ENCODE data around the gene FCGR3B. TPM values are rescaled to one million over a fixed set of nuclear protein-coding genes. Genes with fewer than 3 reads are reported as not detected.
"Not testable (repeated sequence)": the region's sequence is repeated elsewhere in the genome, so short reads cannot be mapped to it uniquely, and the experiment has no call there.

The FCGR3B gene
- total and polyA plus RNA-seq, 5 donors, result 0.29 to 4.6 (median 3.7) TPM

GRCh38 chr1:161662684-161663339 is 31.8 kb upstream of the FCGR3B start, which contains the start of gene FCGR2B:
Gene FCGR2B (plus strand): TSS chr1:161663143. CDS start chr1:161663242, 99 bp downstream.
- WGBS, result no CpG with 5 or more reads among the region's 4 CpGs

GRCh38 chr1:161661660-161662311 is 30.8 kb upstream of the FCGR3B start:
- WGBS, result 57% methylated on average over 3 of the region's 9 CpGs
- intact Hi-C loops (cut with DNase I); H3K9me3 ChIP-seq (ENCODE audit: control insufficient read depth, low read length); H3K27me3 ChIP-seq (ENCODE audit: control insufficient read depth, insufficient read depth); H3K27ac ChIP-seq (ENCODE audit: low read length); H3K4me1 ChIP-seq (ENCODE audit: control insufficient read depth, insufficient read depth, low read length); H3K4me3 ChIP-seq (ENCODE audit: low read length); DNase-seq: not testable (repeated sequence)
- peak in 1 of 2 donors; percentile 26 for ATAC-seq

More at GRCh38 chr1:161662684-161663339, 31.8 kb upstream of the FCGR3B start, which contains the start of gene FCGR2B:
- DNase-seq; H3K4me3 ChIP-seq (ENCODE audit: low read length); H3K9me3 ChIP-seq (ENCODE audit: control insufficient read depth, low read length); intact Hi-C loops (cut with DNase I); H3K27ac ChIP-seq (ENCODE audit: low read length); H3K4me1 ChIP-seq (ENCODE audit: control insufficient read depth, insufficient read depth, low read length); H3K27me3 ChIP-seq (ENCODE audit: control insufficient read depth, insufficient read depth): not testable (repeated sequence)
- ATAC-seq, result peak in 1 of 2 donors; percentile 31

GRCh38 chr1:161658524-161658923 is 27.5 kb upstream of the FCGR3B start:
- intact Hi-C loops (cut with DNase I); H3K27me3 ChIP-seq (ENCODE audit: control insufficient read depth, insufficient read depth); H3K9me3 ChIP-seq (ENCODE audit: control insufficient read depth, low read length); H3K4me3 ChIP-seq (ENCODE audit: low read length); H3K4me1 ChIP-seq (ENCODE audit: control insufficient read depth, insufficient read depth, low read length); DNase-seq; ATAC-seq; H3K27ac ChIP-seq (ENCODE audit: low read length): not testable (repeated sequence)

- 68% methylated on average over 6 of the region's 6 CpGs for WGBS
- H3K27ac ChIP-seq (ENCODE audit: low read length); H3K4me1 ChIP-seq (ENCODE audit: control insufficient read depth, insufficient read depth, low read length); DNase-seq; intact Hi-C loops (cut with DNase I); H3K9me3 ChIP-seq (ENCODE audit: control insufficient read depth, low read length); H3K4me3 ChIP-seq (ENCODE audit: low read length); H3K27me3 ChIP-seq (ENCODE audit: control insufficient read depth, insufficient read depth); ATAC-seq: not testable (repeated sequence)
These were observed 23.0 kb upstream of the FCGR3B start for GRCh38 chr1:161653971-161654370.

DNA sequence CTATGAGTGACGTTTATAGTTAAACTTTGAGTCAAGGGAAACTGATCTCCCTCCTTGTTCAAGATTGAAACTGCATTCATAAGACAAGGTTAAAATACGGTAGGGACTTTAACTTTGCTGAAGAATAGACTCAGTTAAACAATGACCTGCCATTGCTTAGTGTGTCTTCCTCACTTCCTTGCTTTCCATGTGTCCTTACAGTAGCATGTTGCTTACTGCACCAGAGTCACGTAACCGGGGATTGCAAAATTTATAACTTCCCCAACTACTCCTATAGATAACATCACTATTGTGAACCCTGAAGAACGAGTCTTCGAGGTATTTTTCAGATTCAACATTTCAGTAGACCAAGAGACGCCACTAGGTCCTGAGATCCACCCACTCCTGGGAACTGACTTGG is 22.6 kb upstream of the FCGR3B start:
- intact Hi-C loops (cut with DNase I), result not testable (repeated sequence)

GRCh38 chr1:161647507-161648360 is 16.8 kb upstream of the FCGR3B start:
- intact Hi-C loops (cut with DNase I), result loop anchor here in 3 of 4 donors (5.0 to 10.0 kb wide), 2 partner anchors 95 to 97 kb away; partner anchors contain the start of gene DUSP12 (in 2 of the 3)
- not testable (repeated sequence) for H3K27ac ChIP-seq (ENCODE audit: low read length); H3K4me1 ChIP-seq (ENCODE audit: control insufficient read depth, insufficient read depth, low read length); H3K4me3 ChIP-seq (ENCODE audit: low read length); H3K27me3 ChIP-seq (ENCODE audit: control insufficient read depth, insufficient read depth); H3K9me3 ChIP-seq (ENCODE audit: control insufficient read depth, low read length)
- WGBS, result 59% methylated on average over 12 of the region's 13 CpGs
- ATAC-seq, result peak; percentile 31 to 45
- peak in 1 of 3 donors; percentile 29 for DNase-seq

More for the DNA sequence above, 22.6 kb upstream of the FCGR3B start:
- not testable (repeated sequence) for H3K9me3 ChIP-seq (ENCODE audit: control insufficient read depth, low read length); ATAC-seq; H3K27me3 ChIP-seq (ENCODE audit: control insufficient read depth, insufficient read depth); H3K4me3 ChIP-seq (ENCODE audit: low read length); H3K27ac ChIP-seq (ENCODE audit: low read length); DNase-seq; H3K4me1 ChIP-seq (ENCODE audit: control insufficient read depth, insufficient read depth, low read length)
- 71% methylated on average over 2 of the region's 7 CpGs for WGBS

- DNase-seq; H3K9me3 ChIP-seq (ENCODE audit: control insufficient read depth, low read length); H3K27ac ChIP-seq (ENCODE audit: low read length); H3K4me1 ChIP-seq (ENCODE audit: control insufficient read depth, insufficient read depth, low read length); H3K4me3 ChIP-seq (ENCODE audit: low read length); H3K27me3 ChIP-seq (ENCODE audit: control insufficient read depth, insufficient read depth); ATAC-seq: not testable (repeated sequence)
- intact Hi-C loops (cut with DNase I), result loop anchor here in 3 of 4 donors (5.0 to 10.0 kb wide), 2 partner anchors 97 to 100 kb away; partner anchors contain the start of gene DUSP12 (in 2 of the 3)
- WGBS, result 55% methylated on average over 1 of the region's 1 CpG
These were observed 13.9 kb upstream of the FCGR3B start for GRCh38 chr1:161644855-161645254.

DNA sequence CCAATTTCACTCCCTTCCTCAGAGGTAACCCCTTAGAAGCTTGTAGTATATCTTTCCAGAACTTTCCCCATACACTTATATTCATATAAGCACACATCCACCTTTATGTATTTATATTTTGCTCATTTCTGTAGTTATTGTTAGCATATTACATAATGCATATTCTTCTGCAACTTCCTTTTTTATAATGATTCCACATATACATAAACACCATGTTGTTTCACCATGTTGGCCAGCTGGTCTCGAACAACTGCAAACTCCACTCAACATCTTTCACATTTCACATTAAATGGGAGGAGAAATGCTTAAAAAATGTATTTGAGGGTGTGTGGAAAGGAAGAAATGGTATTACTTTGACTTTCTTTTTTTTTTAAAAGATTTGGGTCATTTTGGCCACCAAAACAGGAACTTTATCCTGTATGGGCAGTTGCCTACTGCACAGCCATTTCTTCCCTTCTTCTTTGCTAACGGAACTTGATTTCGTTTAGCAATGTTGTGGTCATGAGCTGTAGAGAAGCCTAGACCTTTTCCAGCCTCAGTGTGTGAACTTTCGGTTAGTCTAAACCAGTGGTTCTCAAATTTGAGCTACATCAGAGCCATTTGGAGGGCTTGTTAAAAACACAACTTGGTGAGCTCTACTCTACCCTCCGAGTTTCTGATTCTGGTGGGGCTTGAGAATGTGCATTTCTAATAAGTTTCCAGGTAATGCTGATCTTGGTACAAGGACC is 12.7 kb upstream of the FCGR3B start:
- not testable (repeated sequence) for H3K4me3 ChIP-seq (ENCODE audit: low read length); DNase-seq; H3K27ac ChIP-seq (ENCODE audit: low read length); H3K27me3 ChIP-seq (ENCODE audit: control insufficient read depth, insufficient read depth); H3K9me3 ChIP-seq (ENCODE audit: control insufficient read depth, low read length); H3K4me1 ChIP-seq (ENCODE audit: control insufficient read depth, insufficient read depth, low read length)
- peak; percentile 61 for ATAC-seq
- intact Hi-C loops (cut with DNase I), result loop anchor here in 2 of 4 donors (10.0 kb wide), 1 partner anchor 101 kb away; the partner anchor contains the start of gene DUSP12 (in 2 of the 2)
- WGBS, result 82% methylated on average over 4 of the region's 5 CpGs

- H3K4me1 ChIP-seq (ENCODE audit: control insufficient read depth, insufficient read depth, low read length); H3K4me3 ChIP-seq (ENCODE audit: low read length); DNase-seq; H3K27me3 ChIP-seq (ENCODE audit: control insufficient read depth, insufficient read depth); H3K9me3 ChIP-seq (ENCODE audit: control insufficient read depth, low read length); H3K27ac ChIP-seq (ENCODE audit: low read length): not testable (repeated sequence)
- intact Hi-C loops (cut with DNase I), result loop anchor here in 2 of 4 donors (10.0 kb wide), 1 partner anchor 102 kb away; the partner anchor contains the start of gene DUSP12 (in 2 of the 2)
- ATAC-seq, result peak in 1 of 2 donors; percentile 69
- no CpG with 5 or more reads among the region's 1 CpG for WGBS
These were observed 11.7 kb upstream of the FCGR3B start for GRCh38 chr1:161642697-161643096.

DNA sequence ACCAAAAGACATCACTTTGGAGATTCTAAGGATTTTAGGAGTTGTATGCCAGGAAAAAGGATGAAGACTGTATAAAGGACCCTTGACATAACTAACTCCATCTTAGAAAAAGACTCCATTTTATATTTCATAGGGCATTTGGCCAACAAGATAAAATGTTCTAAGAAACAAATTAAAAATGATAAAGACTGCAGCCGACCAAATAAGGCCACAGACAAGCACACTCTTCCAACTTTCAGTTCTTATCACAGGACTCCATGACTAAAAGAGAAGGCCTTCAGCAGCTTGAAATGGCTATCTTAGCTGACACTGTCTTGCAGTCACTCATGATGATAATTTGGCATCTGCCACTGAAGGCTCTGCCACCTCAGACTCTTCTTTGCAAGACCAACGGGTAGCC is 8.2 kb upstream of the FCGR3B start:
- H3K4me1 ChIP-seq (ENCODE audit: control insufficient read depth, insufficient read depth, low read length); intact Hi-C loops (cut with DNase I); H3K27me3 ChIP-seq (ENCODE audit: control insufficient read depth, insufficient read depth); H3K9me3 ChIP-seq (ENCODE audit: control insufficient read depth, low read length); DNase-seq; H3K27ac ChIP-seq (ENCODE audit: low read length); ATAC-seq; H3K4me3 ChIP-seq (ENCODE audit: low read length): not testable (repeated sequence)
- WGBS, result 50% methylated on average over 2 of the region's 2 CpGs

Measured in right cardiac atrium (tissue), 5 donors.